HepG2 (cell line): ENCODE data around the gene CLDN9. TPM values are rescaled to one million over a fixed set of nuclear protein-coding genes. Genes with fewer than 3 reads are reported as not detected.
A peak's percentile ranks its signal among the peaks of the same experiment; 100 is the strongest.

Experiments
- CCAR2 ChIP-seq: fragments of 200-400 bp; formaldehyde crosslinking; optimal IDR thresholded peaks from 2 replicates; pipeline ENCODE3; 2018; ENCODE audit warnings: low read depth, mild to moderate bottlenecking, low read length, moderate library complexity
- GABPB1 ChIP-seq: IDR thresholded peaks from 2 replicates; pipeline ENCODE4 v1.6.1; 2016; ENCODE audit warnings: mild to moderate bottlenecking, missing genetic modification reagents, moderate library complexity, missing compliant biosample characterization
- HMGA1 ChIP-seq: sonication (generic); formaldehyde crosslinking; conservative IDR thresholded peaks from 2 replicates; pipeline ENCODE4 v1.4.0; 2020; ENCODE audit warnings: missing genetic modification reagents
- KLF6 ChIP-seq: IDR thresholded peaks from 2 replicates; pipeline ENCODE4 v1.8.0; 2016; ENCODE audit warnings: missing biosample characterization, missing genetic modification reagents
- POLR2AphosphoS5 ChIP-seq: IDR thresholded peaks from 2 replicates; pipeline ENCODE4 v1.6.1; 2012; ENCODE audit warnings: low read depth, low read length
- REPIN1 ChIP-seq: sonication (generic); formaldehyde crosslinking; IDR thresholded peaks from 2 replicates; pipeline ENCODE4 v1.8.0; 2022; ENCODE audit warnings: missing genetic modification reagents, low read depth, mild to moderate bottlenecking, borderline replicate concordance
- TCF7L2 ChIP-seq: IDR thresholded peaks from 2 replicates; pipeline ENCODE4 v1.6.1; 2011; ENCODE audit warnings: mild to moderate bottlenecking, low read depth, low read length, moderate library complexity
- XRCC5 ChIP-seq: fragments of 200-400 bp; formaldehyde crosslinking; optimal IDR thresholded peaks from 2 replicates; pipeline ENCODE3; 2017; ENCODE audit warnings: mild to moderate bottlenecking, low read length
- ZFP36 ChIP-seq: fragments of 150-350 bp; IDR thresholded peaks from 2 replicates; pipeline ENCODE4 v1.6.1; 2018; ENCODE audit warnings: borderline replicate concordance, low read length, low read depth; ENCODE audit not compliant: partially characterized antibody
- ZNF143 ChIP-seq: sonication (generic); formaldehyde crosslinking; IDR thresholded peaks from 2 replicates; pipeline ENCODE4 v1.4.0; 2020; ENCODE audit warnings: missing genetic modification reagents
- ZNF230 ChIP-seq: sonication (generic); formaldehyde crosslinking; IDR thresholded peaks from 2 replicates; pipeline ENCODE4 v1.4.0; 2020; ENCODE audit warnings: mild to moderate bottlenecking, missing genetic modification reagents
- ZNF296 ChIP-seq: sonication (generic); formaldehyde crosslinking; conservative IDR thresholded peaks from 2 replicates; pipeline ENCODE4 v1.5.0; 2020; ENCODE audit warnings: mild to moderate bottlenecking, missing genetic modification reagents
- ZNF501 ChIP-seq: sonication (generic); formaldehyde crosslinking; IDR thresholded peaks from 2 replicates; pipeline ENCODE4 v1.5.1; 2020; ENCODE audit warnings: mild to moderate bottlenecking, moderate library complexity, missing genetic modification reagents
- ZNF598 ChIP-seq: sonication (generic); formaldehyde crosslinking; IDR thresholded peaks from 2 replicates; pipeline ENCODE4 v1.5.1; 2020; ENCODE audit warnings: mild to moderate bottlenecking, missing genetic modification reagents, borderline replicate concordance
- ZNF629 ChIP-seq: sonication (generic); formaldehyde crosslinking; conservative IDR thresholded peaks from 2 replicates; pipeline ENCODE4 v1.5.0; 2020; ENCODE audit warnings: missing genetic modification reagents
- polyA plus RNA-seq, 8 experiments: library from polyadenylated mRNA; depleted of rRNA in 3 of 8; stranded (reverse) in 7 of 8; unstranded in 1 of 8; fragments of >200 nt; fragmentation: Illumina TruSeq in 4 of 8; extraction: Trizol in 4 of 8; gene quantifications; 2 replicates each; pipeline versions ENCODE4 v1.2.1 to v1.2.3, GENCODE V29; 2011 to 2016; ENCODE audit warnings: low read depth in 4 of 8, missing spikeins in 1 of 8, mixed read lengths in 1 of 8; ENCODE audit not compliant: insufficient read depth in 1 of 8
- total RNA-seq, 5 experiments: library from RNA; depleted of rRNA; stranded (reverse); fragments of >200 nt; fragmentation: Illumina TruSeq; extraction: Trizol; gene quantifications; 2 replicates each; pipeline ENCODE4 v1.2.3, GENCODE V29; 2016; ENCODE audit warnings: low read depth in 1 of 5
- TF ChIP-seq, protein P1 (sequence below): sonication (generic); formaldehyde crosslinking; IDR thresholded peaks from 2 replicates; pipeline ENCODE4 v1.9.0; 2021; ENCODE audit warnings: missing genetic modification reagents, borderline replicate concordance
- TF ChIP-seq, protein P2 (sequence below): IDR thresholded peaks from 2 replicates; pipeline ENCODE4 v1.6.1; 2016; ENCODE audit warnings: missing genetic modification reagents, missing compliant biosample characterization
- TF ChIP-seq, protein P3 (sequence below): sonication (generic); formaldehyde crosslinking; IDR thresholded peaks from 2 replicates; pipeline ENCODE4 v1.4.0; 2020; ENCODE audit warnings: mild to moderate bottlenecking, missing genetic modification reagents
- TF ChIP-seq, protein P4 (sequence below): sonication (generic); formaldehyde crosslinking; IDR thresholded peaks from 2 replicates; pipeline ENCODE4 v1.5.1; 2020; ENCODE audit warnings: missing genetic modification reagents, mild to moderate bottlenecking, borderline replicate concordance
- TF ChIP-seq, protein P5 (sequence below): IDR thresholded peaks from 2 replicates; pipeline ENCODE4 v1.6.1; 2016
- TF ChIP-seq, protein P6 (sequence below): sonication (generic); formaldehyde crosslinking; IDR thresholded peaks from 2 replicates; pipeline ENCODE4 v1.5.0; 2020; ENCODE audit warnings: mild to moderate bottlenecking, missing genetic modification reagents

Gene CLDN9
- total and polyA plus RNA-seq, 2 of the 13 experiments (the other 11 are each of a cell fraction or from before 2014, with no cell fraction given), result 0.15 to 0.26 TPM

DNA sequence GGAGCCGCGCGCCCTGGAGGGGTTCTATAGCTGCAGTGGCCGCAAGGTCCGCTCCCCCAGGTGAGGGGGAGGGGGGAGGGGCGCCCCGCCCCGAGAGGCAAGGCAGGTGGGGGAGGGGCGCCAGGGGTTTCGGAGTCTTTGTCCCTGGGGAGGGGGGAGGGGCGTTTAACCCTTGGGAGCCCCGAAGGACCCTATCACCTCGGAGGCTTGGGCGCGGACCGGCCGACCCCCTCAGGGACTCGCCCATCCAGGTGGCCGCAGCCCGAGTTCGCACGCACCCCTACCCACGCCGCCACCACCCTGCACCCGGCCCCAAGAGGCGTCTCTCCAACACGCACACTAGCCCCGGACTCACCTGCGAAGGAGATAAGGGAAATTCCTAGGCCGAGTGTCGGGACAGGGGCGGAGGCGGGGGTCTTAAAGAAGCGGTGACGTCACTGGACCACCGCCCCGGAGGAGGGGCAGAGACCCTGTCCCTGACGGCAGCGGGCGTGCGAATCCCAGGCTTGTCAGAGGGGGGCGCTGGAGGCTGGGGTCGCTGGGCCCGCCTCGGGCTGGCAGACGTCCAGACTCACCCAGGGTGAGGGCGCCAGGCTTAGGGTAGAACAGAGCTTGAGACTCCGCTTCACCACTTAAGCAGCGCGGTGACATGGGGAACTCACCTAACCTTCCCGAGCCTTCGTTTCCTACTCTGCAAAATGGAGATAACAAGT lies 5.2 kb downstream of the CLDN9 start, which contains the start of gene CLDN6 (continued):
- TF ChIP-seq, protein P1, sequence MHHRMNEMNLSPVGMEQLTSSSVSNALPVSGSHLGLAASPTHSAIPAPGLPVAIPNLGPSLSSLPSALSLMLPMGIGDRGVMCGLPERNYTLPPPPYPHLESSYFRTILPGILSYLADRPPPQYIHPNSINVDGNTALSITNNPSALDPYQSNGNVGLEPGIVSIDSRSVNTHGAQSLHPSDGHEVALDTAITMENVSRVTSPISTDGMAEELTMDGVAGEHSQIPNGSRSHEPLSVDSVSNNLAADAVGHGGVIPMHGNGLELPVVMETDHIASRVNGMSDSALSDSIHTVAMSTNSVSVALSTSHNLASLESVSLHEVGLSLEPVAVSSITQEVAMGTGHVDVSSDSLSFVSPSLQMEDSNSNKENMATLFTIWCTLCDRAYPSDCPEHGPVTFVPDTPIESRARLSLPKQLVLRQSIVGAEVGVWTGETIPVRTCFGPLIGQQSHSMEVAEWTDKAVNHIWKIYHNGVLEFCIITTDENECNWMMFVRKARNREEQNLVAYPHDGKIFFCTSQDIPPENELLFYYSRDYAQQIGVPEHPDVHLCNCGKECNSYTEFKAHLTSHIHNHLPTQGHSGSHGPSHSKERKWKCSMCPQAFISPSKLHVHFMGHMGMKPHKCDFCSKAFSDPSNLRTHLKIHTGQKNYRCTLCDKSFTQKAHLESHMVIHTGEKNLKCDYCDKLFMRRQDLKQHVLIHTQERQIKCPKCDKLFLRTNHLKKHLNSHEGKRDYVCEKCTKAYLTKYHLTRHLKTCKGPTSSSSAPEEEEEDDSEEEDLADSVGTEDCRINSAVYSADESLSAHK (CRISPR knock-in tag), result no peak
- TF ChIP-seq ZNF629 (CRISPR knock-in tag) (no peak), ZNF598 (CRISPR knock-in tag) (no peak), ZNF230 (CRISPR knock-in tag) (no peak), REPIN1 (CRISPR knock-in tag) (no peak), TCF7L2 (no peak), ZFP36 (no peak), HMGA1 (CRISPR knock-in tag) (no peak), ZNF296 (CRISPR knock-in tag) (no peak), ZNF501 (CRISPR knock-in tag) (no peak), XRCC5 (peak; percentile 80), CCAR2 (no peak), ZNF143 (CRISPR knock-in tag) (no peak), GABPB1 (CRISPR knock-in tag) (peak; percentile 36; the same call in 1 of the 2 replicates), POLR2AphosphoS5 (no peak), KLF6 (no peak)
- TF ChIP-seq, protein P2, sequence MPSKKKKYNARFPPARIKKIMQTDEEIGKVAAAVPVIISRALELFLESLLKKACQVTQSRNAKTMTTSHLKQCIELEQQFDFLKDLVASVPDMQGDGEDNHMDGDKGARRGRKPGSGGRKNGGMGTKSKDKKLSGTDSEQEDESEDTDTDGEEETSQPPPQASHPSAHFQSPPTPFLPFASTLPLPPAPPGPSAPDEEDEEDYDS (CRISPR knock-in tag), result peak; percentile 53; the same call in 1 of the 2 replicates
- TF ChIP-seq, protein P3, sequence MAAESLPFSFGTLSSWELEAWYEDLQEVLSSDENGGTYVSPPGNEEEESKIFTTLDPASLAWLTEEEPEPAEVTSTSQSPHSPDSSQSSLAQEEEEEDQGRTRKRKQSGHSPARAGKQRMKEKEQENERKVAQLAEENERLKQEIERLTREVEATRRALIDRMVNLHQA, result no peak
- TF ChIP-seq, protein P4, sequence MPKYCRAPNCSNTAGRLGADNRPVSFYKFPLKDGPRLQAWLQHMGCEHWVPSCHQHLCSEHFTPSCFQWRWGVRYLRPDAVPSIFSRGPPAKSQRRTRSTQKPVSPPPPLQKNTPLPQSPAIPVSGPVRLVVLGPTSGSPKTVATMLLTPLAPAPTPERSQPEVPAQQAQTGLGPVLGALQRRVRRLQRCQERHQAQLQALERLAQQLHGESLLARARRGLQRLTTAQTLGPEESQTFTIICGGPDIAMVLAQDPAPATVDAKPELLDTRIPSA (CRISPR knock-in tag), result no peak
- TF ChIP-seq, protein P5, sequence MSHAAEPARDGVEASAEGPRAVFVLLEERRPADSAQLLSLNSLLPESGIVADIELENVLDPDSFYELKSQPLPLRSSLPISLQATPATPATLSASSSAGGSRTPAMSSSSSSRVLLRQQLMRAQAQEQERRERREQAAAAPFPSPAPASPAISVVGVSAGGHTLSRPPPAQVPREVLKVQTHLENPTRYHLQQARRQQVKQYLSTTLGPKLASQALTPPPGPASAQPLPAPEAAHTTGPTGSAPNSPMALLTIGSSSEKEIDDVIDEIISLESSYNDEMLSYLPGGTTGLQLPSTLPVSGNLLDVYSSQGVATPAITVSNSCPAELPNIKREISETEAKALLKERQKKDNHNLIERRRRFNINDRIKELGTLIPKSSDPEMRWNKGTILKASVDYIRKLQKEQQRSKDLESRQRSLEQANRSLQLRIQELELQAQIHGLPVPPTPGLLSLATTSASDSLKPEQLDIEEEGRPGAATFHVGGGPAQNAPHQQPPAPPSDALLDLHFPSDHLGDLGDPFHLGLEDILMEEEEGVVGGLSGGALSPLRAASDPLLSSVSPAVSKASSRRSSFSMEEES (CRISPR knock-in tag), result no peak
- TF ChIP-seq, protein P6, sequence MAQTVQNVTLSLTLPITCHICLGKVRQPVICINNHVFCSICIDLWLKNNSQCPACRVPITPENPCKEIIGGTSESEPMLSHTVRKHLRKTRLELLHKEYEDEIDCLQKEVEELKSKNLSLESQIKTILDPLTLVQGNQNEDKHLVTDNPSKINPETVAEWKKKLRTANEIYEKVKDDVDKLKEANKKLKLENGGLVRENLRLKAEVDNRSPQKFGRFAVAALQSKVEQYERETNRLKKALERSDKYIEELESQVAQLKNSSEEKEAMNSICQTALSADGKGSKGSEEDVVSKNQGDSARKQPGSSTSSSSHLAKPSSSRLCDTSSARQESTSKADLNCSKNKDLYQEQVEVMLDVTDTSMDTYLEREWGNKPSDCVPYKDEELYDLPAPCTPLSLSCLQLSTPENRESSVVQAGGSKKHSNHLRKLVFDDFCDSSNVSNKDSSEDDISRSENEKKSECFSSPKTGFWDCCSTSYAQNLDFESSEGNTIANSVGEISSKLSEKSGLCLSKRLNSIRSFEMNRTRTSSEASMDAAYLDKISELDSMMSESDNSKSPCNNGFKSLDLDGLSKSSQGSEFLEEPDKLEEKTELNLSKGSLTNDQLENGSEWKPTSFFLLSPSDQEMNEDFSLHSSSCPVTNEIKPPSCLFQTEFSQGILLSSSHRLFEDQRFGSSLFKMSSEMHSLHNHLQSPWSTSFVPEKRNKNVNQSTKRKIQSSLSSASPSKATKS (CRISPR knock-in tag), result no peak
